ENCODE data around the gene RBM38.
"Not testable (repeated sequence)": the region's sequence is repeated elsewhere in the genome, so short reads cannot be mapped to it uniquely, and the experiment has no call there.

Gene RBM38

GRCh38 chr20:57429159-57429496 is 37.9 kb downstream of the RBM38 start:
- H3K27me3 ChIP-seq (ENCODE audit: control insufficient read depth in 1 of 2, insufficient read depth in 1 of 2, low read length in 2 of 2): peaks cover 3 to 17% of the 10 kb centered on the region in 2 experiments
- no peak overlapping the region for H3K23ac ChIP-seq (ENCODE audit: low read length in 2 of 2)
- H3K9ac ChIP-seq (ENCODE audit: low read length): no peak overlapping the region
- H3K9me3 ChIP-seq (ENCODE audit: control insufficient read depth, low read length): no peaks in the 10 kb centered on the region
- H3K27ac ChIP-seq (ENCODE audit: low read length, poor library complexity, severe bottlenecking): no peak overlapping the region
- H3K36me3 ChIP-seq (ENCODE audit: control insufficient read depth in 1 of 2, insufficient read depth in 2 of 2, low read depth in 1 of 2, low read length in 2 of 2): no peaks in the 10 kb centered on the region
- no peak overlapping the region for H3K18ac ChIP-seq (ENCODE audit: low read depth in 1 of 2, low read length in 2 of 2)
- no peak overlapping the region for H4K91ac ChIP-seq (ENCODE audit: low read length)
- no peaks in the 10 kb centered on the region for H3K79me1 ChIP-seq (replicated peaks; ENCODE audit: low read length, poor library complexity, severe bottlenecking)
- no peak overlapping the region for H2BK5ac ChIP-seq (ENCODE audit: low read depth, low read length, poor library complexity, severe bottlenecking)
- WGBS: 86% methylated on average over 11 of the region's 11 CpGs
- no peak overlapping the region for H2BK12ac ChIP-seq (ENCODE audit: low read length in 2 of 2)
- H3K4me1 ChIP-seq (ENCODE audit: control insufficient read depth, insufficient read depth, low read depth, low read length): peaks cover 21% of the 10 kb centered on the region
- H2AK5ac ChIP-seq (ENCODE audit: low read length, severe bottlenecking): no peak overlapping the region
- DNase-seq: no peak
- no peak overlapping the region for H3K4me3 ChIP-seq (ENCODE audit: insufficient read depth in 1 of 2, low read depth in 1 of 2, low read length in 2 of 2)
- H2AFZ ChIP-seq (ENCODE audit: low read depth, low read length): no peak overlapping the region
- H2BK120ac ChIP-seq (ENCODE audit: low read depth, low read length): no peak overlapping the region
- H3K4ac ChIP-seq (ENCODE audit: low read depth in 1 of 2, low read length in 2 of 2): no peak overlapping the region
- H2BK15ac ChIP-seq (ENCODE audit: low read depth, poor library complexity, severe bottlenecking): no peak overlapping the region
- no peak overlapping the region for H3K14ac ChIP-seq (ENCODE audit: low read length in 2 of 2)
- H4K8ac ChIP-seq (ENCODE audit: low read length): no peak overlapping the region
- H3K4me2 ChIP-seq (ENCODE audit: low read length, poor library complexity, severe bottlenecking): no peak overlapping the region

- no peak overlapping the region for H3K23ac ChIP-seq (ENCODE audit: low read length in 2 of 2)
- H3K4me2 ChIP-seq (ENCODE audit: low read length, poor library complexity, severe bottlenecking): no peak overlapping the region
- 85% methylated on average over 7 of the region's 7 CpGs for WGBS
- H3K27me3 ChIP-seq (ENCODE audit: control insufficient read depth in 1 of 2, insufficient read depth in 1 of 2, low read length in 2 of 2): peaks cover 8 to 18% of the 10 kb centered on the region in 2 experiments
- no peak overlapping the region for H3K4ac ChIP-seq (ENCODE audit: low read depth in 1 of 2, low read length in 2 of 2)
- H3K18ac ChIP-seq (ENCODE audit: low read depth in 1 of 2, low read length in 2 of 2): no peak overlapping the region
- H3K4me3 ChIP-seq (ENCODE audit: insufficient read depth in 1 of 2, low read depth in 1 of 2, low read length in 2 of 2): no peak overlapping the region
- no peak overlapping the region for H2BK5ac ChIP-seq (ENCODE audit: low read depth, low read length, poor library complexity, severe bottlenecking)
- no peak overlapping the region for H2AFZ ChIP-seq (ENCODE audit: low read depth, low read length)
- no peak overlapping the region for H2BK120ac ChIP-seq (ENCODE audit: low read depth, low read length)
- no peak overlapping the region for H3K9ac ChIP-seq (ENCODE audit: low read length)
- H2BK12ac ChIP-seq (ENCODE audit: low read length in 2 of 2): no peak overlapping the region
- H3K14ac ChIP-seq (ENCODE audit: low read length in 2 of 2): no peak overlapping the region
- no peak overlapping the region for H4K91ac ChIP-seq (ENCODE audit: low read length)
- no peak overlapping the region for H2BK15ac ChIP-seq (ENCODE audit: low read depth, poor library complexity, severe bottlenecking)
- no peaks in the 10 kb centered on the region for H3K36me3 ChIP-seq (ENCODE audit: control insufficient read depth in 1 of 2, insufficient read depth in 2 of 2, low read depth in 1 of 2, low read length in 2 of 2)
- no peak overlapping the region for H3K27ac ChIP-seq (ENCODE audit: low read length, poor library complexity, severe bottlenecking)
- peaks cover 21% of the 10 kb centered on the region for H3K4me1 ChIP-seq (ENCODE audit: control insufficient read depth, insufficient read depth, low read depth, low read length)
- H3K79me1 ChIP-seq (replicated peaks; ENCODE audit: low read length, poor library complexity, severe bottlenecking): no peaks in the 10 kb centered on the region
- no peak overlapping the region for H2AK5ac ChIP-seq (ENCODE audit: low read length, severe bottlenecking)
- no peak overlapping the region for H4K8ac ChIP-seq (ENCODE audit: low read length)
- no peak for DNase-seq
- no peaks in the 10 kb centered on the region for H3K9me3 ChIP-seq (ENCODE audit: control insufficient read depth, low read length)
These were observed 38.5 kb downstream of the RBM38 start for GRCh38 chr20:57429580-57430200.

- not testable (repeated sequence) for H2BK15ac ChIP-seq (ENCODE audit: low read depth, poor library complexity, severe bottlenecking); H3K4ac ChIP-seq (ENCODE audit: low read depth in 1 of 2, low read length in 2 of 2); H2AFZ ChIP-seq (ENCODE audit: low read depth, low read length); H3K4me2 ChIP-seq (ENCODE audit: low read length, poor library complexity, severe bottlenecking); H4K91ac ChIP-seq (ENCODE audit: low read length); H4K8ac ChIP-seq (ENCODE audit: low read length); H3K4me3 ChIP-seq (ENCODE audit: insufficient read depth in 1 of 2, low read depth in 1 of 2, low read length in 2 of 2); DNase-seq; H3K36me3 ChIP-seq (ENCODE audit: control insufficient read depth in 1 of 2, insufficient read depth in 2 of 2, low read depth in 1 of 2, low read length in 2 of 2); H2BK12ac ChIP-seq (ENCODE audit: low read length in 2 of 2); H3K9me3 ChIP-seq (ENCODE audit: control insufficient read depth, low read length); H3K79me1 ChIP-seq (replicated peaks; ENCODE audit: low read length, poor library complexity, severe bottlenecking); H3K9ac ChIP-seq (ENCODE audit: low read length); H3K23ac ChIP-seq (ENCODE audit: low read length in 2 of 2); H3K14ac ChIP-seq (ENCODE audit: low read length in 2 of 2); H2AK5ac ChIP-seq (ENCODE audit: low read length, severe bottlenecking); H2BK120ac ChIP-seq (ENCODE audit: low read depth, low read length); H3K18ac ChIP-seq (ENCODE audit: low read depth in 1 of 2, low read length in 2 of 2); H2BK5ac ChIP-seq (ENCODE audit: low read depth, low read length, poor library complexity, severe bottlenecking); H3K27ac ChIP-seq (ENCODE audit: low read length, poor library complexity, severe bottlenecking)
- Histone ChIP-seq H3K4me1 (ENCODE audit: control insufficient read depth, insufficient read depth, low read depth, low read length) (peaks cover 19% of the 10 kb centered on the region), H3K27me3 (ENCODE audit: control insufficient read depth in 1 of 2, insufficient read depth in 1 of 2, low read length in 2 of 2) (peaks cover 13 to 20% of the 10 kb centered on the region in 2 experiments)
- 84% methylated on average over 2 of the region's 4 CpGs for WGBS
These were observed 39.0 kb downstream of the RBM38 start for GRCh38 chr20:57430201-57430596.

- Histone ChIP-seq H3K9me3 (ENCODE audit: control insufficient read depth, low read length) (no peaks in the 10 kb centered on the region), H2BK120ac (ENCODE audit: low read depth, low read length) (no peak overlapping the region), H3K4me3 (ENCODE audit: insufficient read depth in 1 of 2, low read depth in 1 of 2, low read length in 2 of 2) (no peak overlapping the region), H3K4ac (ENCODE audit: low read depth in 1 of 2, low read length in 2 of 2) (no peak overlapping the region), H2BK15ac (ENCODE audit: low read depth, poor library complexity, severe bottlenecking) (no peak overlapping the region), H3K23ac (ENCODE audit: low read length in 2 of 2) (no peak overlapping the region), H4K8ac (ENCODE audit: low read length) (no peak overlapping the region), H3K14ac (ENCODE audit: low read length in 2 of 2) (no peak overlapping the region), H3K9ac (ENCODE audit: low read length) (no peak overlapping the region), H3K27ac (ENCODE audit: low read length, poor library complexity, severe bottlenecking) (no peak overlapping the region), H2BK5ac (ENCODE audit: low read depth, low read length, poor library complexity, severe bottlenecking) (no peak overlapping the region), H3K18ac (ENCODE audit: low read depth in 1 of 2, low read length in 2 of 2) (no peak overlapping the region), H3K36me3 (ENCODE audit: control insufficient read depth in 1 of 2, insufficient read depth in 2 of 2, low read depth in 1 of 2, low read length in 2 of 2) (no peaks in the 10 kb centered on the region), H2AFZ (ENCODE audit: low read depth, low read length) (no peak overlapping the region), H3K79me1 (replicated peaks; ENCODE audit: low read length, poor library complexity, severe bottlenecking) (no peaks in the 10 kb centered on the region), H4K91ac (ENCODE audit: low read length) (no peak overlapping the region), H2BK12ac (ENCODE audit: low read length in 2 of 2) (no peak overlapping the region), H2AK5ac (ENCODE audit: low read length, severe bottlenecking) (no peak overlapping the region), H3K4me2 (ENCODE audit: low read length, poor library complexity, severe bottlenecking) (no peak overlapping the region), H3K4me1 (ENCODE audit: control insufficient read depth, insufficient read depth, low read depth, low read length) (peaks cover 16% of the 10 kb centered on the region), H3K27me3 (ENCODE audit: control insufficient read depth in 1 of 2, insufficient read depth in 1 of 2, low read length in 2 of 2) (peaks cover 18 to 24% of the 10 kb centered on the region in 2 experiments)
- no peak for DNase-seq
- 75% methylated on average over 5 of the region's 5 CpGs for WGBS
These were observed 40.3 kb downstream of the RBM38 start for GRCh38 chr20:57431539-57431835.

Measured in mesenchymal stem cell (in vitro differentiated cells and primary cell).